CD4-positive, CD25-positive, alpha-beta regulatory T cell (primary cell): ENCODE results near the gene TFCP2. TPM values are rescaled to one million over a fixed set of nuclear protein-coding genes. Genes with fewer than 3 reads are reported as not detected.

Experiments used
- ATAC-seq, 2 donors: fragments of 150-1000 bp; cut with Tn5 transposase; one replicate each; pipeline ENCODE4 v1.10.0; 2021; ENCODE audit warnings: low read depth in 2 of 2, moderate number of reproducible peaks in 2 of 2, moderate library complexity in 1 of 2
- DNase-seq, 3 donors: peaks; one replicate each; pipeline versions ENCODE4 v3.0.0 to v3.0.0-alpha.2; 2012 to 2022; ENCODE audit warnings: mixed read lengths in 1 of 3
- H3K27ac ChIP-seq: one replicate; pipeline ENCODE4 v1.7.0; 2013; ENCODE audit warnings: mild to moderate bottlenecking, low read length; ENCODE audit not compliant: insufficient read depth, poor library complexity, severe bottlenecking
- H3K27me3 ChIP-seq: one replicate; pipeline ENCODE4 v1.7.0; 2013; ENCODE audit warnings: low read length; ENCODE audit not compliant: control insufficient read depth, insufficient read depth
- H3K36me3 ChIP-seq: one replicate; pipeline ENCODE4 v1.7.0; 2013; ENCODE audit warnings: mild to moderate bottlenecking, low read length, moderate library complexity; ENCODE audit not compliant: control insufficient read depth, insufficient read depth
- H3K4me1 ChIP-seq: 2 replicates; pipeline ENCODE4 v1.7.0; 2013; ENCODE audit warnings: mild to moderate bottlenecking, low read length; ENCODE audit not compliant: insufficient read depth, control insufficient read depth, poor library complexity, severe bottlenecking
- H3K4me3 ChIP-seq: one replicate; pipeline ENCODE4 v1.7.0; 2013; ENCODE audit warnings: low read depth, mild to moderate bottlenecking, low read length, moderate library complexity
- H3K9me3 ChIP-seq, 2 experiments: 1 replicate in 1 of 2; 2 replicates in 1 of 2; pipeline ENCODE4 v1.7.0; 2013; ENCODE audit warnings: low read length in 2 of 2, mild to moderate bottlenecking in 1 of 2, moderate library complexity in 1 of 2; ENCODE audit not compliant: control insufficient read depth in 2 of 2
- H3K27ac Mint-ChIP-seq, 3 donors: one replicate each; pipeline ENCODE4 v1.8.0; 2020 to 2022; ENCODE audit warnings: mild to moderate bottlenecking in 3 of 3, mixed read lengths in 3 of 3, moderate library complexity in 2 of 3
- H3K27me3 Mint-ChIP-seq: one replicate; pipeline ENCODE4 v1.8.0; 2022; ENCODE audit warnings: mild to moderate bottlenecking, mixed read lengths
- H3K36me3 Mint-ChIP-seq: one replicate; pipeline ENCODE4 v1.8.0; 2020; ENCODE audit warnings: mixed read lengths
- H3K4me1 Mint-ChIP-seq, 4 donors: one replicate each; pipeline ENCODE4 v1.8.0; 2020 to 2022; ENCODE audit warnings: mixed read lengths in 4 of 4, mild to moderate bottlenecking in 1 of 4
- H3K4me3 Mint-ChIP-seq, 4 donors: one replicate each; pipeline ENCODE4 v1.8.0; 2020 to 2022; ENCODE audit warnings: mild to moderate bottlenecking in 4 of 4, mixed read lengths in 4 of 4, moderate library complexity in 3 of 4
- H3K9me3 Mint-ChIP-seq, 7 donors: one replicate each; pipeline ENCODE4 v1.8.0; 2020 to 2022; ENCODE audit warnings: mixed read lengths in 7 of 7, mild to moderate bottlenecking in 3 of 7, moderate library complexity in 2 of 7
- polyA plus RNA-seq, 4 donors: library from polyadenylated mRNA; unstranded; fragments of 300-500 nt; fragmentation: Illumina TruSeq; gene quantifications; one replicate each; pipeline ENCODE4 v1.2.3, GENCODE V29; 2021
- total RNA-seq: library from RNA; stranded (reverse); gene quantifications from one replicate; pipeline ENCODE4 v1.2.3, GENCODE V29; 2022

The TFCP2 gene
- total and polyA plus RNA-seq, 5 donors from 2014 or later = 9.0 to 24.9 (median 12.0) TPM

DNA sequence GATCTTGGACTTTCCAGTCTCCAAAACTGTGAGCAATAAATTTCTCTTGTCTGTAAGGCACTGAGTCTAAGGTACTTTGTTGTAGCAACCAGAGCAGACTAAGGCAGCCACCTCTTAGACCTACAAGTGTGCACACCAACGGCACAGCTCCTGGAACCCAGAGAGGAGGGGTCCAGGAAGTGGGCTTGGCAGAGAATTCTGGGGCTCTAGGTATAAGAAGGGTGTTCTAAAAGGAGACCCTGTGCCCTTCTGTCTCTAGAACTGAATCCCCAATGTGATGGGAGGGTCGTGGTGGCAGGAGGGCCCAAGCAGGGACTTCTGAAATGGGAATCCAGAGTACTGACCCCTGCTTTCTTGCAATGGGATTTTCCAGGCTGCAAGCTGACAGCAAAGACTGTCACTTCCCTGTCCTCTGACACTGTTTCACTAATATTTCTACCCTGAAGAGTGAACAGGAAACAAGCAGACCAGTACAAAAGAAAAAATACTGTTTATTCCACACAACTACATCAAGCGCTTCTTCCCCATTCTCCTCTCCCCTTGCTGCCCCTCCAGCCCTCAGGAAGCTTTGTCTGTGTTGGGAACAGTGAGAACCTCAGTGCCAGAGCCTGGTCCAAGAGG lies 13.6 kb upstream of the TFCP2 start:
- H3K27ac Mint-ChIP-seq = peak overlapping the region in 1 of 3 donors; percentile 10
- peaks cover 15% of the 10 kb centered on the region for H3K36me3 Mint-ChIP-seq
- H3K9me3 Mint-ChIP-seq = peaks cover 0 to 2% (median 0%) of the 10 kb centered on the region in 7 donors
- H3K27ac ChIP-seq = no peak overlapping the region
- no peak for ATAC-seq
- H3K4me3 ChIP-seq = no peak overlapping the region
- no peaks in the 10 kb centered on the region for H3K4me1 Mint-ChIP-seq
- no peaks in the 10 kb centered on the region for H3K27me3 Mint-ChIP-seq
- H3K9me3 ChIP-seq = no peaks in the 10 kb centered on the region
- H3K36me3 ChIP-seq = peaks cover 15% of the 10 kb centered on the region
- H3K4me1 ChIP-seq = no peaks in the 10 kb centered on the region
- H3K27me3 ChIP-seq = peaks cover 2% of the 10 kb centered on the region
- DNase-seq = no peak
- H3K4me3 Mint-ChIP-seq = no peak overlapping the region

DNA sequence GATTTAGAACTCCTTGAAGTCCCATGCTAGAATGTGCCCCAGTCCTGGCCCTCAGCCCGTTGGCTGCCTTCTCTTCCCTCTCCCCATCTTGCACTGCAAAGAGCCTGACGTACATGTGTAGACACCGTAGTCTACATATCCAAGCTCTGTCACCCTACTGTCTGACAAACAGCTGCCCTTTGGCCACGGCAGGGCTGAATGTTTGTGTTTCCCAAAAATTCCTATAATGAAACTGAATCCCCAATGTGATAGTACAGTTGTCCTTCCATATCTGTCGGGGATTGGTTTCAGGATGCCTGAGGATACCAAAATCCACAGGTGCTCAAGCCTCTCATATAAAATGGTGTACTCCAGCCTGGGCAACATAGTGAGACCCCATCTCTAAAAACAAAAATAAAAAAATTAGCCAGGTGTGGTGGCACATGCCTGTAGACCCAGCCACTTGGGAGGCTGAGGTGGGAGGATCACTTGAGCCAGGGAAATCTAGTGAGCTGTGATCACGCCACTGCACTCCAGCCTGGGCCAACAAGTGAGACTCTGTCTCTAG lies 12.3 kb upstream of the TFCP2 start:
- H3K9me3 ChIP-seq = no peaks in the 10 kb centered on the region
- Mint-ChIP-seq H3K27me3 (no peaks in the 10 kb centered on the region), H3K27ac (no peak overlapping the region), H3K36me3 (peaks cover 3% of the 10 kb centered on the region), H3K9me3 (peaks cover 0 to 2% (median 0%) of the 10 kb centered on the region in 7 donors), H3K4me1 (no peaks in the 10 kb centered on the region), H3K4me3 (no peak overlapping the region)
- H3K36me3 ChIP-seq = peaks cover 6% of the 10 kb centered on the region
- no peak for DNase-seq
- no peaks in the 10 kb centered on the region for H3K4me1 ChIP-seq
- no peak overlapping the region for H3K27ac ChIP-seq
- no peak for ATAC-seq
- peaks cover 2% of the 10 kb centered on the region for H3K27me3 ChIP-seq
- H3K4me3 ChIP-seq = no peak overlapping the region

DNA sequence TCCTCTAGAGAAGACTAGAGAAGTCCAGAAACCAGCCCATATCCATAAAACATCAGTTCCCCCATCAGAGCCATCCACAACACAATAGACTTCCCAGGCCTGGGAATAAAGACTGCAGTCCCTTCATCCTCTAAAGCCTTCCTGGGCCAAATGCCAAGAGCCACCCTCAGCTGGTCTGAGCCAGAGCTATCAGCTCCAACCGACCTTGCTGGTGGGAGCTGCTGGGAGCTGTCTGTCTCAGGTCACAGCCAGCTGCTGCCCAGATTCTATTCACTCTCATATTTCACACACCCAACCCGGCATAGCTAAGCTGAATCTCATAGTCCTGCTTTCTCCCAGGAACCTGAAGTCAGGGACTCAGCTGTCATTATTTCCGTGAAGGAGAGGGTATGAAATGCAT lies 10.9 kb upstream of the TFCP2 start:
- Mint-ChIP-seq H3K27ac (peak overlapping the region in 1 of 3 donors; percentile 7), H3K4me3 (no peak overlapping the region), H3K27me3 (no peaks in the 10 kb centered on the region), H3K36me3 (no peaks in the 10 kb centered on the region), H3K9me3 (peaks cover 0 to 2% (median 0%) of the 10 kb centered on the region in 7 donors), H3K4me1 (no peaks in the 10 kb centered on the region)
- ATAC-seq = no peak
- Histone ChIP-seq H3K9me3 (no peaks in the 10 kb centered on the region), H3K27ac (no peak overlapping the region), H3K36me3 (no peaks in the 10 kb centered on the region), H3K4me1 (no peaks in the 10 kb centered on the region), H3K27me3 (peaks cover 2% of the 10 kb centered on the region), H3K4me3 (no peak overlapping the region)
- DNase-seq = no peak

DNA sequence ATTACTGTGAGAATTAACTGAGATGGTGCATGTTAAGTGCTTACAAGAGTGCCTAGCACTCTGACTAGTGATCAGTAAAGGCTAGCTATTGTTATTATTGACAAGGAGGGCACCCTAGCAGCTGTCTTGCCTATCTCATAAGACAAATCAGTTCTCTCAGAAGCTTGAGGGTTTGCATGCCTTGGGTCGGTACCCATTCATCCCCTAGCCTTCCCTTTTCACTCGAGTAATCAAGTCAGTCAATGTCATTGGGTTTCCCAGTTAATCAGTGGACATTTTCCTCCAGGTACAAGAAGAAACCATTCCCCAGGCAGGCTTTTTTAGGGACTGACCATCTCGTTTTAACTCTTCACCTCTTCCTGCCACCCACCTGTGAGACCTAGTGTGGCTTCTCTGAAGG lies 10.4 kb upstream of the TFCP2 start:
- peak overlapping the region in 1 of 3 donors; percentile 7 for H3K27ac Mint-ChIP-seq
- no peaks in the 10 kb centered on the region for H3K4me1 ChIP-seq
- H3K4me3 Mint-ChIP-seq = no peak overlapping the region
- no peaks in the 10 kb centered on the region for H3K27me3 Mint-ChIP-seq
- ATAC-seq (no peak), DNase-seq (no peak)
- H3K36me3 Mint-ChIP-seq = no peaks in the 10 kb centered on the region
- H3K36me3 ChIP-seq = no peaks in the 10 kb centered on the region
- H3K9me3 Mint-ChIP-seq = peaks cover 0 to 2% (median 0%) of the 10 kb centered on the region in 7 donors
- H3K27ac ChIP-seq = no peak overlapping the region
- peaks cover 2% of the 10 kb centered on the region for H3K27me3 ChIP-seq
- no peaks in the 10 kb centered on the region for H3K9me3 ChIP-seq
- H3K4me3 ChIP-seq = no peak overlapping the region
- H3K4me1 Mint-ChIP-seq = no peaks in the 10 kb centered on the region

DNA sequence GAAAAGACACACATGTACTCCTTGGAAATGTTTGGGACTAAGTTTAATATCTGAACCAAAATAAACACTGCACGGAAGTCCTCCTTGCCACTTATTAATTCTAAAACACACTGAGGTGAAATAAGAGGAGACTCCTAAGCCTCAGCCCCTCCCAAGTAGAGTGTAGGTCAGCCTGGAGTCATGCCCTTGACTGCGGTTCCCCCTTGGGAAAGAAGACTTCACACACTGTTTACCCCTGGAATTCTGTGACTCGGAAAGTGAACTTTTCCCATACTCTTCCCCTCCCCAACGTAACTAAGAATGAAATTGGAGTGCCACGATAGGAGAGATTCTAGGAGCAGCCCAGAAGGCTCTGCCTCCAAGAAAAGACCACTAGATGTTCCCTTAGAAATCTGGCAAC lies 8.6 kb upstream of the TFCP2 start:
- Mint-ChIP-seq H3K36me3 (no peaks in the 10 kb centered on the region), H3K4me1 (no peaks in the 10 kb centered on the region), H3K9me3 (peaks cover 0 to 2% (median 0%) of the 10 kb centered on the region in 7 donors), H3K4me3 (no peak overlapping the region), H3K27me3 (no peaks in the 10 kb centered on the region), H3K27ac (peak overlapping the region in 1 of 3 donors; percentile 49)
- peaks cover 2% of the 10 kb centered on the region for H3K27me3 ChIP-seq
- DNase-seq (no peak), ATAC-seq (no peak)
- H3K36me3 ChIP-seq = no peaks in the 10 kb centered on the region
- H3K4me3 ChIP-seq = no peak overlapping the region
- H3K4me1 ChIP-seq = no peaks in the 10 kb centered on the region
- no peaks in the 10 kb centered on the region for H3K9me3 ChIP-seq
- H3K27ac ChIP-seq = no peak overlapping the region

DNA sequence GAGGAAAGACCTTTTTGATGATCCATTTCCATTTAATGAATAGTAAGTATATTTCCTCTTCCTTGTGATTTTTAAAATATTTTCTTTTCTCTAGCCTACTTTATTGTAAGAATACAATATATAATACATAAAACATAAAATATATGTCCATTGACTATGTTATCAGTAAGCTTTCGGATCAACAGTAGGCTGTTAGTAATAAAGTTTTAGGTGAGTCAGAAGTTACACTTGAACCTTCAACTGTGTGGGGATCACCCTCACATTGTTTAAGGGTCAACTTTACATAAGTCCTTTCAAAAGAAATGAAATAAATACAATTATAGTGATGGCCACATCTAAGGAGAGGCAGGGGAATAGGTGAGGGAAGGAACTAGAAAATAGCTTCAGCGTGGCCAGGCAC lies 5.0 kb upstream of the TFCP2 start:
- Histone ChIP-seq H3K4me3 (no peak overlapping the region), H3K4me1 (no peaks in the 10 kb centered on the region)
- peaks cover 0 to 4% (median 3%) of the 10 kb centered on the region in 4 donors for H3K4me1 Mint-ChIP-seq

DNA sequence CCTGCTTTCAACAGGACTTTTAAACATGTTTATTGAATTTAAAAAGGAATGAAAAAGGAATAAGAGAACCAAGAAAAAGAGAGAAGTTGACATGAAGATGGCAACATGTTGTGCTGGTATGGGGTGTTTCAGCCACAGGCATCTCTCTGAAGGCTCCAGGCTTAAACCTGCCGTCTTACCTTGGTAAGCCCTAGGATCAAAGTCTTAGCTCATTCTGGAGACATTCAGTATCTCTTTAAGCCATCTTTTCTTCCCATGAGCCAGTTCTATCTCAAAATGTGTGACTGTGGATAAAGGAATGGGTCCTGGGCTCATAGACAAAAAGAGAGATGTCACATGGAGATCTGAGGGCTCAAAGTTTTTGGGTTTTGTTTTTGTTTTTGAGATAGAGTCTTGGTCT lies 1.6 kb upstream of the TFCP2 start:
- H3K9me3 Mint-ChIP-seq = no peaks in the 10 kb centered on the region
- ATAC-seq (no peak), DNase-seq (no peak)
- H3K27me3 Mint-ChIP-seq = no peaks in the 10 kb centered on the region
- peak overlapping the region in 3 of 4 donors; percentile 86 to 93 (median 86) for H3K4me3 Mint-ChIP-seq
- peaks cover 7 to 15% (median 11%) of the 10 kb centered on the region in 4 donors for H3K4me1 Mint-ChIP-seq
- no peaks in the 10 kb centered on the region for H3K9me3 ChIP-seq
- no peaks in the 10 kb centered on the region for H3K36me3 ChIP-seq
- no peaks in the 10 kb centered on the region for H3K27me3 ChIP-seq
- peaks cover 17% of the 10 kb centered on the region for H3K4me1 ChIP-seq
- peak overlapping the region in 1 of 3 donors; percentile 83 for H3K27ac Mint-ChIP-seq
- no peak overlapping the region for H3K4me3 ChIP-seq
- no peak overlapping the region for H3K27ac ChIP-seq
- no peaks in the 10 kb centered on the region for H3K36me3 Mint-ChIP-seq

More for the DNA sequence above, 5.0 kb upstream of the TFCP2 start:
- Histone ChIP-seq H3K36me3 (no peaks in the 10 kb centered on the region), H3K27me3 (no peaks in the 10 kb centered on the region), H3K27ac (no peak overlapping the region), H3K9me3 (no peaks in the 10 kb centered on the region)
- Mint-ChIP-seq H3K27me3 (no peaks in the 10 kb centered on the region), H3K4me3 (no peak overlapping the region), H3K27ac (no peak overlapping the region), H3K9me3 (no peaks in the 10 kb centered on the region), H3K36me3 (no peaks in the 10 kb centered on the region)
- ATAC-seq (no peak), DNase-seq (no peak)
